HG03558 (cell line): ENCODE measurements around the gene SERPINH1.

ENCODE experiments used
- ATAC-seq: cut with Tn5 transposase; IDR thresholded peaks from one replicate; pipeline ENCODE4 v1.9.1; 2021; ENCODE audit warnings: moderate number of reproducible peaks; ENCODE audit not compliant: unreplicated experiment; ENCODE audit errors: extremely low read depth

The SERPINH1 gene

GRCh38 chr11:75593286-75593915 is 31.3 kb downstream of the SERPINH1 start:
- no peak for ATAC-seq

GRCh38 chr11:75594211-75594610 is 32.2 kb downstream of the SERPINH1 start:
- ATAC-seq, result no peak

- ATAC-seq, result no peak
Observed at GRCh38 chr11:75595429-75595828, 33.4 kb downstream of the SERPINH1 start.

- ATAC-seq, result no peak
Observed at GRCh38 chr11:75596914-75597313, 34.9 kb downstream of the SERPINH1 start.

- no peak for ATAC-seq
Observed at GRCh38 chr11:75597636-75598035, 35.6 kb downstream of the SERPINH1 start.

- ATAC-seq, result no peak
Observed at GRCh38 chr11:75598264-75598663, 36.2 kb downstream of the SERPINH1 start.

- no peak for ATAC-seq
Observed at GRCh38 chr11:75598900-75599299, 36.8 kb downstream of the SERPINH1 start.

GRCh38 chr11:75600356-75600755 is 38.3 kb downstream of the SERPINH1 start:
- no peak for ATAC-seq

GRCh38 chr11:75601494-75601893 is 39.4 kb downstream of the SERPINH1 start:
- ATAC-seq, result no peak

GRCh38 chr11:75602951-75603350 is 40.9 kb downstream of the SERPINH1 start:
- ATAC-seq, result no peak

GRCh38 chr11:75603791-75604736 is 42.0 kb downstream of the SERPINH1 start:
- no peak for ATAC-seq

GRCh38 chr11:75606099-75606498 is 44.0 kb downstream of the SERPINH1 start:
- ATAC-seq, result no peak

- no peak for ATAC-seq
Observed at GRCh38 chr11:75611823-75612222, 49.8 kb downstream of the SERPINH1 start.

GRCh38 chr11:75615751-75616150 is 53.7 kb downstream of the SERPINH1 start:
- no peak for ATAC-seq

GRCh38 chr11:75616281-75616680 is 54.2 kb downstream of the SERPINH1 start:
- no peak for ATAC-seq
